Dermis blood vessel endothelial cell (primary cell): Measurements from ENCODE around the gene STPG3. TPM values are rescaled to one million over a fixed set of nuclear protein-coding genes. Genes with fewer than 3 reads are reported as not detected.
A peak's percentile ranks its signal among the peaks of the same experiment; 100 is the strongest.

Experiments used
- DNase-seq: peaks from one replicate; pipeline ENCODE4 v3.0.0; 2010
- total RNA-seq: library from RNA; depleted of rRNA; stranded (reverse); fragments of >200 nt; gene quantifications from 2 replicates; pipeline ENCODE4 v1.2.3, GENCODE V29; 2014

The STPG3 gene
- total RNA-seq, 1 donor from 2014 or later = 0.34 TPM

DNA sequence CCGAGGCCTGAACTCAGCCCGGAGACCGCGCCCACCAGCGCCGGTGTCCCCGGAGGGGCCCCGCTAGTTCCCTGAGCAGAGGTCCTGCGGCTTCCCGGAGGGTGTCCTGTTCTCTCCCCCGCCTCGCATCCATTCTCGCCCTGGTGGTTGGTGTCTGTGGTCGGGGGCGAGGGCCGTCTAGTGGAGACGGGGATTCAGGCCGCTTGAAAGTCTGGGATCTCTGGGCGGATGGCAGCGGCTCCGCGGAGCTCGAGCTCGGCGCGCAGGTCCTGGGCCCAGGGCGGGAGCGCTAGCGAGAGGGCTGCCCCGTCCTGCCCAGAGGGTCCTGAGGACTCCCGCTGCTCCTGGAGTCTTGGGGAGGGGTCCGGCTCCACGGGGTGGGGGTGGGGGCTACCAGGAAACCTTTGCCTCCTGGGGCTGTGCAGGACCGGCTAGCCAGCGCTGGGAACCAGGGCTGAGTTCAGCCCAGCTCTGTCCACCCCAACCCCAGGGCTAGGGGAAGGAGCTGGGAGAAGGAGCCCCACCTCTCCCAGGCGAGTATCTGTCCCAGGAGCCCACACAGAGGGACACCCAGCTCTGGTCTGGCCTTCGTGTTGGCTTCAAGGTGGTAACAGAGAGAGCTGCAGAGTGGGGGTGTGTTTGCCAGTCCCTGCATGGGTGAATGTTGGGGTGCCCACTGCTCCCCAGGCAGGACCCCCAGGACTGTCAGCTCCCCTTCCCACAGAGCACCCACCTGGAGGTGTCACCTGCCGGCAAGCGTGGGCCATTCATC is 30.4 kb downstream of the STPG3 start:
- no peak for DNase-seq

DNA sequence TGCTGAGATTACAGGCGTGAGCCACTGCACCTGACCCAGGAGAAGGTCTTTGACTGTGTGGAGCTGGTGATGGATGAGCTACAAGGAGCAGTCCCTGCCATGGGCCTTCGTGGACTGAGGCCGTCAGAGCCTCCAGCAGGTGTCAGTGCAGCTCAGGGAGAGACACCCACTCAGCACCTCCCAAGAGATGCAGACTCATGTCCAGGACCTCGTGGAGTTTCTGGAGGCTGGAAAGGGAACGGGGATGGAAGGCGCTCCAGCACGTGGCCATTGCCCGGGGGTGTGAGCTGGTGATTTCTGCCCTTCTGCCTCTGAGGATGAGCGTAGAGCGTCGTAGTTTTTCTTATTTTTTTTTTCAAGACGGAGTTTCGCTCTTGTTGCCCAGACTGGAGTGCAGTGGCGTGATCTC is 35.9 kb downstream of the STPG3 start:
- peak; percentile 92 for DNase-seq

DNA sequence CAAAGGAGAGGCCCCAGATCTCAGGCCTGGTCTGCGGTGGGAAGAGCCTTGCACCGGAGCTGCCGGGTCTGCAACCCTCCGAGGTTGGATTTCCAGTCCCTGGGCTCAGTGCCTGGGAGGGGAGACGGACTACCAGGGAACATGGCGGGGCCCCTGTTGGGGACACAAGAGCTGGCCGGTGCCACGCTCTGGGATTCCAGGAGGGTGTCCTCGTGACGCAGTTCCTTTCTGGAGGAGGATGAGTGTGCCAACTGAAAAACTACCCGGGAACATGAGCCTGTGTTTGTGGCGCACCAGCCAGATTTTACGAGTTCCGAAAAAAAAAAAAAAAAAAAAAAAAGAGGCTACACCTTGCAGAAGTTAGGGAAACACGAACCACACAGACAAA is 42.0 kb downstream of the STPG3 start:
- no peak for DNase-seq

DNA sequence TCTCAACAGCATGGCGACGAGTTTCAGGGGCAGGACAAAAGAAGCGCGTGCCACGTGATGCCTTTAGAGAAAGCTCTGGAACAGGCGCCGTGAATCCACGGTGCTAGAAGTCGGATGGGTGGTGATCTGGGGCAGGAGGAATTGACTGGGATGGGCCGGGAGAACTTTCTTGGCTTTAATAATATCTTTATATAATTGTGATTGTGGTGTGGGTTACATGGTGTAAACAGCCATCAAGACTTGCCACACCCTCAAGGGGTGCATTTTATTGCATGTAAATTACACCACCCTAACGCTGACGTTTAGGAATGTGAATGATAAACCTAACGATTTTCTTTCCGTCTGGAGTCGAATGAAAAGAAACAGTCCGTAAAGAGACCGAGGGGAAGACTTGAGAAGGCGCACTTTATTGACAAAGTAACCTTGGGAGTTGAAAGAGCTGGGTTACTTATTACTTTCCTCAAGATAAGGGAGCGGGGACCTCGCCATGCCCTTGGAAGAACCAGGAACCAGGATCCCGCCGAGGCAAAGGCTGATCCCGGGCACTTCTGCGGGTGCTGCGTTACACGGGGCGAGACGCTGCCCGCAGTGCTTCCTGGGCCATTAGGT is 42.5 kb downstream of the STPG3 start:
- DNase-seq = no peak

DNA sequence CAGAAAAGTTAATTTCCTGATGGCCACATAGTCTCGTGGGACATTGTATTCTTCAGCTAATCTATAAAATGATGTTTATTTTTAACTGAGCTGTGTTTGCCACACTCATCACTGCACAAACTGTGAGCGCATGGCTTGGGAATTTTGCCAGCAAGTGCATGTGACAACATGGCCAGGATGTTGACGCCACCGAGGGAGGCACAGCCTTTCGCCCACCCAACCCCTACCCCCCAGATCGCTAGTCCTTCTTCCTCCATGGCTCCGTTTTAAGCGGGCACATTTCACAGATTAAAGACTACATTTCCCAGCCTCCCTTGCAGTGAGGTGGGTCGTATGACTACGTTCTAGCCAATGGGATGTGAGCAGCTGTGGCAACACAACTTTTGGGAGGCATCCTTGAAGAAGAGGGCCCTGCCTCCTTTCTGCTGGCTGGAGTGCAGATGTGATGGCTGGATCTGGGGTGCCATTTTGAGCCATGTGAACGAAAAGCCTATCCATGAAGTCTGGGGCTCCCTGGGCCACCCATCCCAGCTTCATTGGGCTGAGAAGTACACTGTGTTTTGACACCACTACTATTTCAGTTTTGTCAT is 43.1 kb downstream of the STPG3 start:
- peak; percentile 81 for DNase-seq

DNA sequence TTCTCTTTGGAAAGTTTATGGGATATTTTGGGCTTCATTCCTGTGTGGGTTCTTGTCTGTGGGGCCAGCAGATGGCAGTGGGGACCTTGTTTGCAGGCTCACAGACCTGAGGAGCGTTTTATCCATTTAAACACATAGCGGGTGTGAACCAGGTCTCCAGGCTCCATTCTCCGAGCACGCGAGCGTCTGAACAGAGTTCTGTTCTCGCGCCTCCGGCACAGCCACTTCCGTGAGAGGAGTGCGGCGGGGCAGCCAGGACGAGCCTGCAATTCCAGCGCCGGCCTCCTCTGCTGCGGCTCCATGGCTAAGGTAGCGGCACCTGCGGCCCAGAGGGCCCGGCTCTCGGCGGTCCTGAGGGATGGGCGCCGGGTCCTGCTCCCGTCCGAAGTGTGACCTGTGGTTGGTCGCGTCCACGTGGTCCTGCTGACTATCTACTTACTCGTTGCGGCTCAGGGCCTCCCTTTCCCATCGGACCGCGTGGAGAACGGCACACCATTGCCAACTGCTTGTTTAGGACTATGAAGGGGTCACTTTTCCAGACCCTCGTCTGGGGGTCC is 43.7 kb downstream of the STPG3 start:
- peak; percentile 80 for DNase-seq

DNA sequence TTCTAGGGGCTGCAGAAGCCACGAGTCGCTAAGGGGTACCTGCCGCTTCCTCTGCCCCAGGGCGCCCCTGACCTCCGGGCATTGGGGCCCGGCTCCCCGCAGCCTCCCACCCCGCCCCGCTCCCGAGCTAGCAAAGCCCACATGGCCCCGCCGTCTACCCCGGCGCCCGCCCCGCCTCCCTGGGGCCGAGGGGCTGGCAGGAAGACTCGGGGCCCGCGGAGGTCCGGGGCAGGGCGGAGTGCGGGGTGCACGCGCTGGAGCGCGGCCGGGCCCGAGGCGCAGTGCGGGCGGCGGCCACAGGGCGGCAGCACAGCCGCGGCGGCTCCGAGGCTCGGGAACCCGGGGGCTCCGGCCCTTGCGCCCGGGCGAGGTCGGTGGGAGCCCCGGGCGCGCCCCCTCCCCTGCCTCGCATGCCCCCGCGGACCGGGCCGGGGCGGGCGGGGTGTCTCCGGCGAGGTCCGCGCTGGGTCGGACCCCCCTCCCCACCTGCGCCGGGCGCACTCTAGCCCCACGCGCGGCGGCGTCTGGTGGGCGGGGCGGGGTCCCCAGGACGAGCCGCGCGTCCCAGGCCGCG is 44.2 kb downstream of the STPG3 start:
- peak; percentile 67 for DNase-seq

DNA sequence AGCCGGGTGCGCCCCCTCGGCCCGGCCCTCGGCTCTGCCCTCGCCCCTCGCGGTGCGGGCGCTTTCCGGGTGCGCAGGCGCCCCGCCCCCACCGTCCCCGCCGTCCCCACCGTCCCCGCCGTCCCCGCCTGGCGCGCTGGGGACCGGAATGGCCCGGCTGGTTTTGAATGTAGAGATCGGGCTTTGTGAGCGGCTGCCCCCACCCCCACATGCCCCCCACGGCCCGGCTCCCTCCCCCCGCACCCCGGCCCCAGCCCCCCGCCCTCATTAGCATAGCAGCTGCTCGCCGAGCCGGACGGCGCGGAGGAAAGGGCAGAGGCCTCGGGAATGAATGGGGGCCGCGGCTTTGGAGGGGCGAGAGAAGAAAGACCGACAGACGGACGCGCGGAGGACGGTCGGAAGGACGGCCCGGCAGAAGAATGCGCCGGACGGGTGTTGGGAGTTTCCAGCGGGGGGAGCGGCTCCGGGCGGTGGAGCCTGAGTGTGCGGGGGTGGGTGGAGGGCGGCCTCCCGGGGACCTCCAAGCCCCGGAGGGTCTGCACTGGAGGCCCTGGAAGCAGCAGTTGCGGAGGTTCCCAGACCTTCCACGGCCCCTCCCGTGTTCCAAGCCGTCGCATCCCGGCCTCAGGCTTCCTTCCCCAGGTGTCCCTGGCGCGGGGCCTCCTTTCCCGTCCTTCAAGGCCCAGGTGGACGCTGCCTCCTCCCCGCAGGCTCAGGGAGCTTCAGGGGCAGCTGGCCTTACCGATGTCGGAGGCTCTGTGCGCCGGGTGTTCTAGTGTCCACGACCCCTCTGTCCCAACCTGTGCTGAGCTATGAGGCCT is 45.0 kb downstream of the STPG3 start:
- peak; percentile 46 for DNase-seq

DNA sequence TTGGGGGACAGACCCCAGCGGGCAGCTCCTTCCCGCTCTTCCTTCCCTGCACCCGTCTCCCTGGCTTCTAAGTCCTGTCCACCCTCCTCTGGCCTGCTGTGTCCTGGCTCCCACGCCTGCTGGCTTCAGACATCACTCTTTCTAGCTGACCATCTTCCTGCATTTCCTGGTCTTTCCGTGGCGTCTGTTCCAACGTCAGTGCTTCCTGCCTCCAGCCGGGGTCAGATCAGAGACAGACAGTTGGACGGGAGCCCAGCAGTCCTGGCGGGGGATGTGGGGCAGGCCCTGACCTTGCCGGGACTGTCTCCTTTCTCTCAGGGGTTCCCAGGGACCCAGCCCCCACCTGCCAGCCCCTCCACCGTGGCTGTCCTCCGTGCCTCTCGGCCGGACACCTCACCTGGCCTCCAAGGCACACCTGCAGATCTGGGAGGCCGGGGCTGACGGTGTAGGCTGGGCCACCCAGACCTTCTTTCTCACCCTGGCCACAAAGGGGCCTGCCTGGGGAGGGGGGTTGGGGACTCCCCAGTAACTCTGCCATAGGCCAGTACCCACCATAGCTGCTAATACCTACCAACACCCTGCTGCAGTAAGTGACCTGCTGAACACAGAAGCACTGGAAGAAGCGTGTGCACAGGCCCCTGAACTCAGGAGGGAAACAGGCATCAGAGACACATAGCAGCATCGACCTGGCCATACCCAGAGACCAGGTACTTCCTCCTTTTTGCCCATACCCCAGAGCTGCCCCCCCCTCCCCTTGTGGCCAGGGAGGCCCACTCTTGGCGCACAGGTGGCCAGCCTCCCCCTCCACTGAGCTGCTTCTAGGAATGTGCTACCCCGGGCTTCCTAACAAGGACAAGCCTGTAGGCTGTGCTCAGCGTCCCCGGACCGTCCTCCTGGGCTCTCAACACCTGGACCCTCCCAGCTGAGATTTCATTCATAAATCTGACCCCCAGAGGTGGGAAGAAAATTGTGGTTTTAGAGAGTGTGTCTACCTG is 45.9 kb downstream of the STPG3 start:
- DNase-seq = peak; percentile 96

DNA sequence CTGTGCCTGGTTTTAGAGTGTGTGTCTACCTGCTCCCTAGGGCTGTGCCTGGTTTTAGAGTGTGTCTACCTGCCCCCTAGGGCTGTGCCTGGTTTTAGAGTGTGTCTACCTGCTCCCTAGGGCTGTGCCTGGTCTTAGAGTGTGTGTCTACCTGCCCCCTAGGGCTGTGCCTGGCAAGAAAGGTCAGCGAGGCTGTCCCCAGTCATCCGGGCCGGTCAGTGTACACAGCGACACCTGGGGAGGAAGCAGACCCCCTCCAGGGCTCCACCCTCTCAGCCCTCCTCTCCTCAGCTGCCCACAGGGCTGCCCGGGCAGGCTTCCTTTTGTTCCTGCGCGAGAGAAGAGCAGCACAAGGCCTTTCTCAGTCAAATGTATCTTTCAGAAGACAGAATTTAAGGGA is 46.9 kb downstream of the STPG3 start:
- DNase-seq = peak; percentile 40

DNA sequence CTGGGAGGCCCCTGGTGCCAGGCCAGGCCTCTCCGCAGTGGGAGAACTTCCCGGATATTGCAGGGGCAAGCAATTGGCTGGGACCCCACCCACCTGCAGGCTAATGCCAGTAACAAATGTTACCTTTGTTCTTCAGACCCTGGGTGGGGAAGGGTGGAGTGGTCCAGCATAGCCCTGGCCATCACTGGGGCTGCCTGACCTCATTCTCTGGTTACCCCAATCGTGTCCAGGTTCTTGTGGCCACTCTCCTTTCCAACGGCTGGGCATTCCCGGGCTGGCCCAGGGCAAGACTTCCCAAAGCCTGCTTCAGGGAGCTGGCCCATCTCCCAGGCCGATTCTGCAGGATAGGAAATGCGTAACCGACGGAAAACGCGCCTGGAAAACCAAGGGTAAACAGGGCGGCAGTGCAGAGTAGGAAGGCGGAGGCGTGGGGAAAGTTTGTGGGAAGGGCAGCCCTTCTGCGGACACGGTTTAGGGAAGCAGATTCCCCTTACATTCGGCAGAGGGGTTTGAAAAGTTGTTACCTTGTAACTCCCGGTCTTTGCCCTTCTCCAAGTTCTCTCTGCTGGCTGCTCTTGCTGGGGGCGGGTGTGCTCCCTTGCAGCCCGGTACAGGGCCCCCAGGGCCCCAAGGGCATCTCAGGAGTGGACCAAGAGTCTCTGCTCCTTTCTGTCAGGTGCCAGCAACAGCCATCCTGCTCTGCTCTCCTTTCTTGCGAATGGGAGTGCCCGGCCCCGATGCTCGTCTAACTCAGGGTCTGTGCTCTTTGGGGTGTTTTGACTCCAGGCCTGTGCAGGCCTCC is 47.5 kb downstream of the STPG3 start:
- DNase-seq = peak; percentile 95

DNA sequence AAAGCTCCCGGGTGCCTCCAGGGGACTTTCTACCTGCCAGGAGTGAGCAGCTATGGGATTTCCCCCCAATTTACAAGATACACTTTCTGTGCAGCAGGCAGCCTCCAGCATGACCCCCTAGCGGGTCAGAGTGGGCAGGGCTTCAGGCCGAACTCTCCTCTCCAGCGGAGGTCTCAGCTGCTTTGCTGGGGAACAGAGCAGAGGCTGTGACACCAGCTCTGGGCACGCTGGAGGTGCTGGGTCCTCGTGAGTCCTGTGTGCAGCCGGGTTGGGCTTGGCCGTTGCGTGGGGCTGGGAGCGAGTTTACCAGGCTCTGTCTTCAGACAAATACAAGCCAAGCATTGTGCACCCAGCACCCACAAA is 48.1 kb downstream of the STPG3 start:
- DNase-seq = peak; percentile 41

DNA sequence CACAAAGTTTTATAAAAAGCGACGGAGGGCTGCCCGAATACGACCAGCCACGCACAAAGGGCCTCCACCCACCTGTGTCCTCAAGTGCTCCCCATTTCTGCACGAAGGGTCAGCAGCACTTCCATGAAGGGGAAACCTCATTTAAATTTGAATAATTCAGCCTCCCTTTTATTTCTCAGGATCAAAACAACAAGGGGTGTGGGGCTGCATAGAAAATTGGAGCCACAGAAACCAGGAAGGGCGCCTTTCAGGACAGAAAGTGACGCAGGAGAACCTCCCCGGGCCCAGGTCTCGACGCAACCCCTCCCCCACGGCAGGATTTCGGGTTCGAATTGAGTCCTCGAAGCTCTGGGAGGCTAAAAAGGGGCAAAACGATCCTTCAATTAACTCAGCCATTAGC is 48.9 kb downstream of the STPG3 start:
- DNase-seq = peak; percentile 63

DNA sequence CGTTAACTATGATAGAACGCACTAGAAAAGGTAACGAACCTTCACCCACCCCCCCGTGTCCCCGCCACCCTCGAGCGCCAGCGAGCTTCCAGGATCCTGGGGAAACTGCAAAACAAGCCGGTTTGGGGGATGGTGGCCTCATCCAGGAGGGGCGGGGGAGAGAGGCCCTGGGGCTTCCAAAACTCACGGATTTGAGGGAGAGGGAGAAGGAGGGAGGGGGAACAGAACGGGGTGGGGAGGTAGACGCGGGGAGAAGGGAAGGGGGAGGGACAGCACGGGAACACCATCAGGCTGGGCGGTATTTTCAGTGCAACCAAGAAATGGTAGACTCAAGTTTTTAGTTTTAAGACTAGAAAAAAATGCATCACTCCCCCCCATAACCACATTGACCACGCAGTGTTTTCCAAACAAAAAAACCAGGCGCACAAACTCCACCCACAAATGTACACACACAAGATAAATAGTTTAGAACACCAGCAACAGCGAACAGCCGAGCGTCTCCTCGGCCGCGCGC is 49.5 kb downstream of the STPG3 start:
- DNase-seq = peak; percentile 62

DNA sequence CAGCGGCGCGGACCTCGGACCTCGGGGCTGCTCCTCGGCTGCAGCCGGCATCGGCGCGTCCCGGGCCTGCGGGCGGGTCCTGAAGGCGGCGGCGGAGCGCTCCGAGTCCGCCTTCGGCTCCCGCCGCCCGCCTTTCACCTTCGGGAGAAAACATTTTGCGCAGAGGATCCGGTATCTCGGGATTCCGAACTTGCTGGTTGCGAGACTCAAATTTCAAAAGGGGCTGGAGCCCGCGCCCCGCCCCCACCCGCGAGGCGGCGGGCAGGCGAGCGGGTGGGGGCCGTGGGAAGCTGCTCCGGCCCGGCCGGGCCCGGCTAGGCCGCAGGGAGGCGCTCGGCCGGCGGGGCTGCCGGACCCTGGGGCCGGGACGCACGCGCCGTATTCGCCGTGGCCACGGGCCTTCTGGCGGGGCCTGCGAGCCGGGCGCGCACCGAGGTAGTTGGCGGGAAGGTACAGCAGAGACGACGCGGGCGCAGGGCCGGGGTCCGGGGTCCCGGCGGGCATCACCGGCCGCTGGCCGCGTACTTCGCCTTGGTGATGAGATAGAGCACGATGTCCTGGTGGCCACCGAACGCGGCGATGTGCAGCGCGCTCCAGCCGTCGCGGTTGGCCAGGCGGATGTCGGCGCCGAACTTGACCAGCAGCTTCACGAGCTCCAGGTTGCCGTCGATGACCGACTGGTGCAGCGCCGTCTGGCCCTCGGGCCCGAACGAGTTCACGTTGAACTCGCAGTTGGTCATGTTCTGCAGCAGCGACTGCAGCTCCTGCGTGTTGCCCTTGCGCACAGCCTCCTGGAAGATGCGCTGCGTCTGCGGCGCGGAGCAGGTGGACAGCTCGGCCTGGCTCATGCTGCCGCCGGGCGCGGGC is 50.2 kb downstream of the STPG3 start:
- DNase-seq = peak; percentile 68

DNA sequence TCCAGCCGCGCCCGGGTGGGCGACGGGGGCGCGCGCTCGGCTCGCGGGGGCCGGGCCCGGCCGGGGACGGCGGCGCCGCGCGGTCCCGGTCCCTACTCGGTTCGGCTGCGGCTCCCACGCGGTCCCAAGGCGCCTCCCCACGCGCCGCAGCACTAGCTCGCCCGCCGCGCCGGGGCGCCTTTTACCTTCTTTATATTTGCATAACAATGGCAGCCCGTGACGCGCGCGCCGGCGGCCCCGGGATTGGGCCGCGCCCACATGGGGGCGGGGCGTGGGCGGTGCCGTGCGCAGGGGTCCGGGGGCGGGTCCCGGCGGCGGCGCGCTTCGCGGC is 51.0 kb downstream of the STPG3 start, which contains the start of gene NRARP:
NRARP (minus strand) TSS at position 154 of the 331 bp plus-strand sequence. CDS start 343 bp downstream, outside the sequence.
- DNase-seq = peak; percentile 93

DNA sequence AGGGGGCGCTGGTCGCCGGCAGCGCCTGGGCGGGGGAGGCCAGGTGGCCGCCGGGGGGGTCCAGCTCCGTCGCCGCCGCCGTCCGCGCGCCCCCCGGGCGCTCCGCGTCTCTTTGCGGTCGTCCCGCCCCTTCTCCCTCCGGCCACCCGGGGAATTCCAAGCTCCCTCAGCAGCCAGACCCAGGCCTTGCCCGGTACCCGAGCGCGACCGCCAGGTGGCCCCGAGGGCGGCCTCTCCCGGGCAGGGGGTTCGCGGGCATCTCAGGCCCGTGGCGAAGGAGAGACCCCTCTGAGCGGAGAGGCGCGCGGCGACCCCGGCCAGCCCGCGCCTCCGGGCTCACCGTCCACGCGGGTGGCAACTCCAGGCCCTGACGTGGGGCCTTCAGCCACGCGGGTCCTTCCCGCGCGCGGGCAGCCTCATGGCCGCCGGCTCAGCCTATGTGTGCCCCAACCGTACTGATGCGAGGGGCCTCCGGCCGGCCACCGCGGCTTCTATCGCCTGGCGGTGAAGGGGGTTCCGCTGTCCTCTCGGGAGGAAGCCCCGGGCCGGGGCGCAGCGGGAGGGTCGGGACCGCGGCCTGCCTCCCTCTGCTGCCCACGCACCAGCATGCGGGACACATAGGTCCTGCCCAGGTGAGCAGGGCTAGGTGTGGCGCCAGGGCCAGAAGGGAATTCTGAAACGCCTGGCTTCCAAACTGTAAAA is 51.5 kb downstream of the STPG3 start:
- no peak for DNase-seq
